ENCODE measurements around the gene FOXO1. TPM values are rescaled to one million over a fixed set of nuclear protein-coding genes. Genes with fewer than 3 reads are reported as not detected.
A peak's percentile ranks its signal among the peaks of the same experiment; 100 is the strongest.

FOXO1 gene
- total RNA-seq, 4 donors from 2014 or later, result 9.1 to 42.3 (median 14.2) TPM

DNA sequence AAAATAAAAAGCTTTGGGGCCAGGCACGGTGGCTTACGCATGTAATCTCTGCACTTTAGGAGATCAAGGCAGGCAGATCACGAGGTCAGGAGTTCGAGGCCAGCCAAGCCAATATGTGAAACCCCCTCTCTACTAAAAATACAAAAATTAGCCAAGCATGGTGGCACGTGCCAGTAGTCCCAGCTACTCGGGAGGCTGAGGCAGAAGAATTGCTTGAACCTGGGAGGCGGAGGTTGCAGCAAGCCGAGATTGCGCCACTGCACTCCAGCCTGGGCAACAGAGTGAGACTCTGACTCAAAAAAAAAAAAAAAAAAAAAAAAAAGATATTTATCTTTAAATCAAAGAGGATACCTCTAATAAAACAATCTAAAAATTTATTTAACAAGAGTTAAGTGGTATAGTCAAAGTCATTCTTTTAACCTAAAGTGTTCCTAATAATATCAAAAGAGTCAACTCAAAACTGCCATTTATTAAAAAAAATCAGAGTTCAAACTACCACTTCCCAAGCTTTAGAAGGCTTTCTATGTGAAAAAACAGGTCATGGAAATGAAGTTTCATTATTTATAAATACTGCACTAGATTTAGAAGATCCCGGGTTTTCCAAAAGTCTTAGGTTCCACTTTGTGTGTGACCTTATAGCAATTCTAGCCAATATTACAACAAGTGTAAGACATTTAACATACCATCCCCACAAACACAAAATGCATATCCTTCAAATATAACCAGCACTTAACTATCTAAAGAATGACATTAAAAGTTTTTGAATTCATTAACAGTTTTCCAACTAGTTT is 4.4 kb downstream of the FOXO1 start:
- peak overlapping the region; percentile 38 to 99 (median 99) for H3K27ac ChIP-seq

DNA sequence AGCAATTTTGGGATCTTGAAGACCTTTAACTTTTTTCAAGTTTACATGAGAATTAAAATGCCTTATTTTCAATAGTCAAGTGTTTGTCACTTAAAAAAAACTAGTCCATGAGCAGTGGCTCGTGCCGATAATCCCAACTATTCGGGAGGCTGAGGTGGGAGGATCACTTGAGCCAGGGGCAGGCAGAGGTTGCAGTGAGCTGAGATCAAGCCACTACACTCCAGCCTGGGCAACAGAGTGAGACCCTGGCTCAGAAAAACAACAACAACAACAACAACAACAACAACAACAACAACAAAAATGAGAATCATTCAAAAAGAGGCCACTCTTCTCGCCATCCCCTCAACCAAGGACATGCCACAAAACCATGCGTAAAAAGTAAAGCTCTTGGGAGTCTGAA is 5.7 kb downstream of the FOXO1 start:
- no peak for DNase-seq
- no peaks in the 10 kb centered on the region for H3K9me3 ChIP-seq
- WGBS, 2 donors, result 84 to 88% methylated on average over 5 of the region's 5 CpGs
- no peaks in the 10 kb centered on the region for H3K27me3 ChIP-seq
- H3K27ac ChIP-seq, result peak overlapping the region in 2 of 4 donors; percentile 18 to 99
- no peak overlapping the region for H3K4me3 ChIP-seq
- TF ChIP-seq POLR2A (IDR thresholded peaks at IDR 0.05), result no peak
- TF ChIP-seq, protein P1, sequence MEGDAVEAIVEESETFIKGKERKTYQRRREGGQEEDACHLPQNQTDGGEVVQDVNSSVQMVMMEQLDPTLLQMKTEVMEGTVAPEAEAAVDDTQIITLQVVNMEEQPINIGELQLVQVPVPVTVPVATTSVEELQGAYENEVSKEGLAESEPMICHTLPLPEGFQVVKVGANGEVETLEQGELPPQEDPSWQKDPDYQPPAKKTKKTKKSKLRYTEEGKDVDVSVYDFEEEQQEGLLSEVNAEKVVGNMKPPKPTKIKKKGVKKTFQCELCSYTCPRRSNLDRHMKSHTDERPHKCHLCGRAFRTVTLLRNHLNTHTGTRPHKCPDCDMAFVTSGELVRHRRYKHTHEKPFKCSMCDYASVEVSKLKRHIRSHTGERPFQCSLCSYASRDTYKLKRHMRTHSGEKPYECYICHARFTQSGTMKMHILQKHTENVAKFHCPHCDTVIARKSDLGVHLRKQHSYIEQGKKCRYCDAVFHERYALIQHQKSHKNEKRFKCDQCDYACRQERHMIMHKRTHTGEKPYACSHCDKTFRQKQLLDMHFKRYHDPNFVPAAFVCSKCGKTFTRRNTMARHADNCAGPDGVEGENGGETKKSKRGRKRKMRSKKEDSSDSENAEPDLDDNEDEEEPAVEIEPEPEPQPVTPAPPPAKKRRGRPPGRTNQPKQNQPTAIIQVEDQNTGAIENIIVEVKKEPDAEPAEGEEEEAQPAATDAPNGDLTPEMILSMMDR (IDR thresholded peaks at IDR 0.05), result no peak
- no peaks in the 10 kb centered on the region for H3K36me3 ChIP-seq
- intact Hi-C loops (cut with DNase I), result no loop called here
- peaks cover 0 to 81% (median 35%) of the 10 kb centered on the region in 3 donors for H3K4me1 ChIP-seq

More for the DNA sequence above, 4.4 kb downstream of the FOXO1 start:
- no peak for TF ChIP-seq POLR2A (IDR thresholded peaks at IDR 0.05)
- TF ChIP-seq, protein P1 (IDR thresholded peaks at IDR 0.05), result no peak
- Histone ChIP-seq H3K27me3 (no peaks in the 10 kb centered on the region), H3K36me3 (no peaks in the 10 kb centered on the region), H3K4me3 (peak overlapping the region in 2 of 4 donors; percentile 88 to 94), H3K4me1 (peaks cover 0 to 68% (median 26%) of the 10 kb centered on the region in 3 donors), H3K9me3 (no peaks in the 10 kb centered on the region)
- WGBS, 2 donors, result 82 to 83% methylated on average over 10 of the region's 10 CpGs
- DNase-seq, result no peak
- intact Hi-C loops (cut with DNase I), result no loop called here

DNA sequence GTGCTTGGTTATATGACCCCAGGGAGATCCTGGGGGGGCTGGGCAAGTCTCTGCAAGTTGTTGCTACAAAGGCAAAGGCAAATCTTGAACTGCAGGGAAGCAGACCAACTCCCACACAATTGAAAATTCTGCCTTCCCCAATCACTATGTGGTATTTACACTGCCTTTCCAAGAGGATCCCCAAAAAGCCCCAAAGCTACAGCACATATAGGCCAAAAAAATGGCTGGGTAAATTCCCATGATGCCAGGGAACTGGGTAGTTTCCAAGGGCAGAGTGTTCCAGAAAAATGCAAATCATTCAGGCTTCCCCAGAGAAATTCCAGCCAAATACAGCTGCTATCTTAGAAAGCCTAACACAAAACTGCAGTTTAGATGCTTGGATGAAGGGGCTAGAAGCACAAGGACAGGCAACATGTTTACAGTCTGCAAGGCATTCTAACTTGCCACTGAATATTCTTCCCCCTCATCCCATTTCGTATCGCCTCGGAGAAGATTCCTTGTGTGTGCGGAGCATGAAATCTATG is 6.2 kb downstream of the FOXO1 start:
- Histone ChIP-seq H3K27ac (peak overlapping the region in 1 of 4 donors; percentile 18), H3K27me3 (no peaks in the 10 kb centered on the region), H3K4me3 (peak overlapping the region in 1 of 4 donors; percentile 12), H3K4me1 (peaks cover 0 to 83% (median 37%) of the 10 kb centered on the region in 3 donors), H3K36me3 (no peaks in the 10 kb centered on the region), H3K9me3 (no peaks in the 10 kb centered on the region)
- intact Hi-C loops (cut with DNase I), result no loop called here
- WGBS, 2 donors, result 72 to 85% methylated on average over 4 of the region's 4 CpGs
- no peak for DNase-seq
- TF ChIP-seq, protein P1 (IDR thresholded peaks at IDR 0.05), result no peak
- TF ChIP-seq POLR2A (IDR thresholded peaks at IDR 0.05), result no peak

DNA sequence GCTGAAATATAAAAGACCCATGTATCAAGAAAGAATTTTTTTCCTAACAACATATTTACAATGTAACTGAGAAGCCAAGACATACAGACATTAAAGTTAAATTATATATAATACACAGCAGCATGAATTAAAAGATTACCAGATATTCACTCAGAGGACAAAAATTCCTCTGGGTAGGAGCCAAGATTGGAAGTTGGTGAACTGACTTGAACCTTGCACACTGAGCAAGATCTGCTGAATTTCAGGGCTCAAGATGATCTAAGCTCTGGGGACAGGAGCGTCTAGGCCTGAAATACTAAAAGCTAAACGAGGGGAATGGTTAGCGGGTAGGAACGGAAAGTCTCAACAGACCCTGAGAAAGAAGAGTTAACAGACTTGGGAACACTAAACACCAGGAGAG is 8.5 kb downstream of the FOXO1 start:
- H3K36me3 ChIP-seq, result no peaks in the 10 kb centered on the region
- no peak overlapping the region for H3K4me3 ChIP-seq
- H3K27ac ChIP-seq, result no peak overlapping the region
- peaks cover 4 to 90% (median 46%) of the 10 kb centered on the region in 3 donors for H3K4me1 ChIP-seq
- intact Hi-C loops (cut with DNase I), result no loop called here
- WGBS, 2 donors, result 84 to 91% methylated on average over 4 of the region's 4 CpGs
- H3K27me3 ChIP-seq, result no peaks in the 10 kb centered on the region
- DNase-seq, result no peak
- no peak for TF ChIP-seq POLR2A (IDR thresholded peaks at IDR 0.05)
- TF ChIP-seq, protein P1 (IDR thresholded peaks at IDR 0.05), result no peak
- H3K9me3 ChIP-seq, result no peaks in the 10 kb centered on the region

DNA sequence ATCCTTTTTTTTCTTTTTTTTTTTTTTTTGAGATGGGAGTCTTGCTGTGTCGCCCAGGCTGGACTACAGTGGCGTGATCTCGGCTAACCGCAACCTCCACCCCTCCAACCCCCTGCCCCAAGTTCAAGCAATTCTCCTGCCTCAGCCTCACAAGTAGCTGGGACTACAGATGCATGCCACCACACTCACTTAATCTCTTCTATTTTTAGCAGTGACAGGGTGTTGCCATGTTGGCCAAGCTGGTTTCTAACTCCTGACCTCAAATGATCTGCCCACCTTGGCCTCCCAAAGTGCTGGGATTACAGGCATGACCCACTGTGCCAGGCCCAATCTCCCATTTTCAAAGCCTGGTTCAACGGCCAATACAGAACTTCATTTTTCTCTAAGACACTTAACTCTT is 9.1 kb downstream of the FOXO1 start:
- Histone ChIP-seq H3K4me3 (no peak overlapping the region), H3K27ac (no peak overlapping the region), H3K4me1 (peaks cover 4 to 90% (median 49%) of the 10 kb centered on the region in 3 donors), H3K9me3 (no peaks in the 10 kb centered on the region), H3K36me3 (no peaks in the 10 kb centered on the region), H3K27me3 (no peaks in the 10 kb centered on the region)
- no peak for DNase-seq
- intact Hi-C loops (cut with DNase I), result no loop called here
- WGBS, 2 donors, result 86 to 88% methylated on average over 5 of the region's 5 CpGs
- TF ChIP-seq, protein P1 (IDR thresholded peaks at IDR 0.05), result no peak

Measured in esophagus squamous epithelium (tissue), 5 donors.